LNCaP clone FGC (cell line): ENCODE data around the gene PKHD1.
A peak's percentile ranks its signal among the peaks of the same experiment; 100 is the strongest.

Experiments
- DNase-seq: peaks from one replicate; pipeline ENCODE4 v3.0.0-alpha.2; 2011; ENCODE audit warnings: low read depth
- H3K4me3 ChIP-seq: 2 replicates; pipeline ENCODE4 v1.5.1; 2011; ENCODE audit warnings: mild to moderate bottlenecking, low read depth, low read length, control low read depth
- TF ChIP-seq, protein P1 (sequence below): IDR thresholded peaks from 2 replicates; pipeline ENCODE4 v1.5.1; 2012; ENCODE audit warnings: mild to moderate bottlenecking; ENCODE audit not compliant: control insufficient read depth, insufficient read depth; ENCODE audit errors: extremely low read depth

Gene PKHD1

DNA sequence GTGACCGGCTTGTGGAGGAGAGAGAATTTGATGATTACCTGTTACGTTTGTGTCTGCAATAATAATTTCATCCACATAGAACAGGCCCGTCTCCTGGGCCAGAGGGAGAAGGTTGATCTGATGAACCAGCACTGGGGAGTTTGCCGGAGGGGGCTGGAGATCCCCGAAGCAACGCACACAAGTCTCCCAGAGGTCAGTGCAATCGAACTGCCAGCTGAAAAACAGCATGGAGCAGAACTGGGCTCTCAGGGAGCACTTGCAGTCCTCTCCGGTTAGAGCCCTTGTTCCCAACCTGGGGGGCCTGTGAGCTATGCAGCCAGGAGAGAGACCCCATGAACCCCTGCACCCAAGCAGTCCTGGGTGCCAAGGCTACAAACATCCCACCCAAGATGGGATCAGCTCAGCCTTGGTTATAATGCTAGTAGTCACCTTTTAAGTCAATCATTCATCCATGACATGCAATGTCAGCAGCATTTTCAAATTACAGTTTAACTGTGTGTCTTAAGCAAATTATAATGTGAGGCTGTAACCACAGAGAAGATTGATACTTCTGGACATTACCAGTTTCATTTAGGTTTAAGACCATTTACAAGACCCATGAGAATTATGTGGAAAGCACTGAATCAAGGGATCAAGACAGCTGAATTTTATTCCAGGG is 34.2 kb downstream of the PKHD1 start:
- H3K4me3 ChIP-seq, result no peak overlapping the region
- no peak for DNase-seq
- TF ChIP-seq, protein P1, sequence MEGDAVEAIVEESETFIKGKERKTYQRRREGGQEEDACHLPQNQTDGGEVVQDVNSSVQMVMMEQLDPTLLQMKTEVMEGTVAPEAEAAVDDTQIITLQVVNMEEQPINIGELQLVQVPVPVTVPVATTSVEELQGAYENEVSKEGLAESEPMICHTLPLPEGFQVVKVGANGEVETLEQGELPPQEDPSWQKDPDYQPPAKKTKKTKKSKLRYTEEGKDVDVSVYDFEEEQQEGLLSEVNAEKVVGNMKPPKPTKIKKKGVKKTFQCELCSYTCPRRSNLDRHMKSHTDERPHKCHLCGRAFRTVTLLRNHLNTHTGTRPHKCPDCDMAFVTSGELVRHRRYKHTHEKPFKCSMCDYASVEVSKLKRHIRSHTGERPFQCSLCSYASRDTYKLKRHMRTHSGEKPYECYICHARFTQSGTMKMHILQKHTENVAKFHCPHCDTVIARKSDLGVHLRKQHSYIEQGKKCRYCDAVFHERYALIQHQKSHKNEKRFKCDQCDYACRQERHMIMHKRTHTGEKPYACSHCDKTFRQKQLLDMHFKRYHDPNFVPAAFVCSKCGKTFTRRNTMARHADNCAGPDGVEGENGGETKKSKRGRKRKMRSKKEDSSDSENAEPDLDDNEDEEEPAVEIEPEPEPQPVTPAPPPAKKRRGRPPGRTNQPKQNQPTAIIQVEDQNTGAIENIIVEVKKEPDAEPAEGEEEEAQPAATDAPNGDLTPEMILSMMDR, result no peak

DNA sequence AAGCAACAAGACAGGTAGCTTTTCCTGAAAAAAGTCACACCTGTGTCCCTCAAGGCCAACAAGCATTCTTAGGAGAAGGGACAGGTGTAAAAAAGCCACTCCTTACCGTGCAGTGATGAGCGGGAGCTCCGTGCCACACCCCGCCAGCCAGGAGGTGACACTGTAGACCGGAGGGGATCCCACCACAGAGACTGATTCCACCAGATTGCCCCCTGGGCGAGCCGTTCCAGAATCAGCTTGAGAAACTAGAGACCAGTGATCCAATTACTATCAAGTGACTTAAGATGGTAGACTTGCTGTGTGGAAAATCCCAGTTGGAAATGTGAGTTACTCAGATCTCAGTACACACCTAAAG is 37.4 kb downstream of the PKHD1 start:
- H3K4me3 ChIP-seq, result no peak overlapping the region
- TF ChIP-seq, protein P1, result no peak
- no peak for DNase-seq

DNA sequence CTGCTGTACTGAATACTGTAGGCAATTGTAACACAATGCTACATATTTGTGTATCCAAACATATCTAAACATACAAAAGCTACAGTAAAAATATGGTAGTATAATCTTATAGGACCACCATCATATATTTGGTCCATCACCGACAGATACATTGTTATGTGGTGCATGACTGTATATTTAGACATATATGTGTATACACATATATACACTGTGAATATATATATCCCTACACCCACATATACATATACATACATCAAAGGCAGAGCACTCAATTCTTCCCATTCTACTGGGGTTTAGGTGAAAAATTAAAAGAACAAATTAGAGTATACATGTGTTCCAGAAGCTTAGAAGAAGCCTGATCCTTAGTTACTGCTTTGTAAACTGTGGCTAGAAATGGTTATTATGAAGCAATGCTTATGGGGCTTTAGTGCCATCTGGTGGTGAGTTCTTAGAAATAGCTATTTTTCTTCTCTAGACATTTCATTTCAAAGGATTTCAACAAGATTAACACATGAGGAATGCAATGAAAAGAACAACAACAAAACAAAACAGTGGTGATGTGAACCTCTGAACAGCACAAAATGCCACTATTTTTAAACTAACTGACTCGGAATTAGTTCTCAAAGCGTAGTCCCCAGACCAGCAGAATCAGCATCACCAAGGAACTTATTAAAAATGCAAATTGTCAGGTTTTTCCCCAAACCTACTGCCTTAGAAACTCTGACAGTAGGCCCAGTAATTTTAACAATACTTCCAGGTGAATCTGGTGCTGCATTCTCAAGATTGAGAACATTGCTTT is 38.0 kb downstream of the PKHD1 start:
- TF ChIP-seq, protein P1, result peak; percentile 60
- H3K4me3 ChIP-seq, result no peak overlapping the region
- DNase-seq, result peak; percentile 11

DNA sequence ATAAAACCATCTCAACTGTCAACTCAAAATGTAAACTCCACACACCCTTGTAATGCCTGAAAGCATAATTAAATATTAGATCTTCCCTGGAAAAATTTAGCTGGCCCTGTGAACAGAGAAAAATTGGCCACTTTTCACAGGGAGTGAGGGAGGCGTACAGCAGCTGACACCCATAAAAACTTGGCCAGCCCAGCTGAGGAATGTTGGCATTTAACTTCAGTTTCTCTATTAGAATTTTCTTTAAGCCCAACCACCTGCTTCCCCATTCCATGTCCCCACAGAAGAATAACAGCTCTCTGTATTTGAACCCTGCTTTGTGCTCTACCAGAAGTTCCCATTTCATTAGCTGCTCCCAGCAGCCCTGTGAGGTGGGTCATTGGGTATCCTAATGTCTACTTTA is 41.0 kb downstream of the PKHD1 start:
- TF ChIP-seq, protein P1, result no peak
- H3K4me3 ChIP-seq, result no peak overlapping the region
- DNase-seq, result no peak

DNA sequence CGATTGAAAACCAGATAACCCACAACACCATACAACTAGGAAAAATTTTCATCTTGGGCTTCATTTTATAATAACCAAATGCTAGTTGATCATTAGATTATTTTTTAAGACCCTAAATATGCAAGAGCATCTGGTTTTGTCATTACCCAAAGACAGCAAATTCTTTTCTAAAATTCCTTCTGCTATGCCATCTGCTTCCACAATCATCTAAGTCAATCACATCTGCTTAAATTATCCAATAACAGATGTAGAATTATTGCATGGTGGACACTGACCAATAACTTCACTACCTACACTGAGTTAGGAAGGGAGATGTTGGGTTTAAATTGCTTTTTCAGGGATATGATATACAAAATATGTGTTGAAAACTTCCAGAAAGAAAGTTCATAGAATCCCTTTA is 41.9 kb downstream of the PKHD1 start:
- no peak overlapping the region for H3K4me3 ChIP-seq
- DNase-seq, result no peak
- TF ChIP-seq, protein P1, result no peak

DNA sequence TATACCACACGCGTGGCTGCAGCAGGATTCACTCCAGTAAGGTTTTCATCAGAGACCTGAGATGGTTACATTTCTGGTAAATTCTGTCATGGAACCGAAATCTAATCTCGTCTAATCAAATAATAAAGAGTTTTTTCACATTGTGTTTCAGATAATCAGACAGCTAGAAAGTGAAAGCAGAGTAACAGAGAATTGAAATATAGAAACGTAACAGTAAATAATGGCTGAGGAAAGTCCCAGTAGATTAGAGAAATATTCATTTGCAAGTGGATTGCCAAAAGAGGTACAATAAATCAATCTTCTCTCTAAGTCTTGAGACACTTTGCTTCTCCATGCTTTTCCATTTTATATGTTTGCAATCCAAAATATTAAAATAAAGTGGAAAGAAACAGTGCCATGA is 42.4 kb downstream of the PKHD1 start:
- TF ChIP-seq, protein P1, result no peak
- no peak overlapping the region for H3K4me3 ChIP-seq
- no peak for DNase-seq
